Activated CD4-positive, alpha-beta T cell treated with anti-CD3 and anti-CD28 coated beads for 24 hours (primary cell): ENCODE data around the gene TRIOBP.
A peak's percentile ranks its signal among the peaks of the same experiment; 100 is the strongest.

ENCODE experiments used
- DNase-seq, 2 donors: peaks; one replicate each; pipeline ENCODE4 v3.0.0-alpha.2; 2020; ENCODE audit warnings: low read depth in 2 of 2

The TRIOBP gene

GRCh38 chr22:37726241-37726887, 29.5 kb downstream of the TRIOBP start:
- no peak for DNase-seq

- no peak for DNase-seq
Observed at GRCh38 chr22:37728620-37729019, 31.8 kb downstream of the TRIOBP start.

DNA sequence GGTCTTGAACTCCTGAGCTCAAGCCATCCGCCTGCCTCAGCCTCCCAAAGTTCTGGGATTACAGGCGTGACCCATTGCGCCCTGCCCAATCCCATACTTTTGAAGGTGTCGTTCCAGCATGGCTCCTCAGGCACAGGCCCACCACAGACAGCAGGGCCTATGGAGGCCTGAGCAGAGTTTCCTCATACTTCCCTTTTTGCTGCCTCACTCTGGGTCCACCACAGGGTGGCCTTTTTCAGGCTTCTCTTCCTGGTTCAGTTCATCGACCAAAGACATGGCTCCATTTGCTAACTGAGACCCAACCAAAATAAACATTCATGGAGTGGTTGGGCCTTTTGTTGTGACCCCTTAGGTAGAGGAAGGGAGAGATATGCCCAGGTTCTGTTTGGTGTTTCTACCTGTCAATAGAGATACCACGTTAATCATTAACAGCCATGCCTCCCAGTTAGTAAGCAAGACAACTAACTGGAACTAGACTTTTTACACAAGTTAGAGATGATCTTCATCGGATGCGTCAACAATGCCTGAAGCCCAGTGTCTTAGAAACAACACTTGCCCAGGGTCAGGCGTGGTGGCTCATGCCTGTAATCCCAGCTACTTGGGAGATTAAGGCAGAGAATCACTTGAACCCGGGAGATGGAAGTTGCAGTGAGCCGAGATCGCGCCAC, 35.1 kb downstream of the TRIOBP start:
- no peak for DNase-seq

GRCh38 chr22:37732699-37733607, 36.1 kb downstream of the TRIOBP start:
- DNase-seq: no peak

DNA sequence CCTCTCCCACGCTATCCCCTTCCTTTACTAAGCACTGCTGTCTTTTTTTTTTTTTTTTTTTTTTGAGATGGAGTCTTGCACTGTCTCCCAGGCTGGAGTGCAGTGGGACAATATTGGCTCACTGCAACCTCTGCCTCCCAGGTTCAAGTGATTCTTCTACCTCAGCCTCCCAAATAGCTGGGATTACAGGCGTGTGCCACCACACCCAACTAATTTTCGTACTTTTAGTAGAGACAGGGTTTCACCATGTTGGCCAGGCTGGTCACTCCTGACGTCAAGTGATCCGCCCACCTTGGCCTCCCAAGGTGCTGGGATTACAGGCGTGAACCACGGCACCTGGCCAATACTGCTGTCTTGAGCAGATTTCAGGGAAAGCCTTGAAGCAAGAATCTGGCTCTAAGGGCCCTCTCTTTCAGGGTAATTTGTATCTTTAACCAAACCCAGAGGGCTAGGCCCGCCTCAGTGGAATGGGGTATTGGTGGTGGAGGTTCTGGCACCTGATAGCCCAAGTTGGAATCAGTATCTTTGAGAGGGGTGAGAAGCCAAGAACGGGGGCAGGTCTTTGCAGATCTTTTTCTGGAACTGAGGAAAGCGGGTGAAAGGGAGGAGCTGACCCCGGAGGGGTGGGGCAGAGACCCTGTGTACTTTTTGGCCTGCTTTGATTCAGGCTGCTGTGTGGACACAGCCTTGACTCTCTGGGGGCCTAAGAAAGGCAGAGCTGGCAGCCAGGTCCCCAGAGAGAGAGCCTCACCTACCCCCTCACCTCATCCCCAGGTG, 37.0 kb downstream of the TRIOBP start:
- DNase-seq: no peak

DNA sequence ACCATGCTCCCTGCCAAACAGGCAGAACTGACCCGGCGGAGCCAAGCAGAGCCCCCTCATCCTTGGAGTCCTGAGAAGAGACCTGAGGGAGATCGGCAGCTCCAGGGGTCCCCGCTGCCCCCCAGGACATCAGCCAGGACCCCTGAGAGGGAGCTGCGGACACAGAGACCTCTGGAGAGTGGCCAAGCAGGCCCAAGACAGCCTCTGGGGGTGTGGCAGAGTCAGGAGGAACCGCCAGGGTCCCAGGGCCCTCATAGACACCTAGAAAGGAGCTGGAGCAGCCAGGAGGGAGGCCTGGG, 37.5 kb downstream of the TRIOBP start:
- DNase-seq: no peak

- DNase-seq: no peak
Observed at GRCh38 chr22:37734964-37735451, 38.2 kb downstream of the TRIOBP start.

DNA sequence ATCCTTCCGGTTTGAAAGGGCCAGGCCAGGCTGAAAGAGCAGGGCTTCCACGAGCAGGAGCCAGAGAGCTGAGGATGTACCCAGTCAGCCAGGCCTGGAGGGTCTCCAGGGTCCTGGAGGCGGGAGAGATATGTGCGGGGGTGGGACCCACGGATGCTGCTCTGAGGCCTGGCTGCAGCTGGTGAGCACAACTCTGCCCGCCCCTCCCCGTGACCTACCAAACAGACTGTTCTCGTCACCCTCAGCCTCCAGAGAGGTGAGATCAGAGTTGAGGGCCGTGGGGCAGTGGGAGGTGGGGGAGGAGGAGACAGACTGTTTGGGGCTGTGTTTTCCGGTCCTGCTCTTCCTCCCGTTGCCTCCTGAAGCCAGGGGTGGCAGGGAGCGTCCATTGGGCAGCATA, 42.2 kb downstream of the TRIOBP start:
- no peak for DNase-seq

GRCh38 chr22:37739611-37740049, 42.8 kb downstream of the TRIOBP start:
- DNase-seq: no peak

DNA sequence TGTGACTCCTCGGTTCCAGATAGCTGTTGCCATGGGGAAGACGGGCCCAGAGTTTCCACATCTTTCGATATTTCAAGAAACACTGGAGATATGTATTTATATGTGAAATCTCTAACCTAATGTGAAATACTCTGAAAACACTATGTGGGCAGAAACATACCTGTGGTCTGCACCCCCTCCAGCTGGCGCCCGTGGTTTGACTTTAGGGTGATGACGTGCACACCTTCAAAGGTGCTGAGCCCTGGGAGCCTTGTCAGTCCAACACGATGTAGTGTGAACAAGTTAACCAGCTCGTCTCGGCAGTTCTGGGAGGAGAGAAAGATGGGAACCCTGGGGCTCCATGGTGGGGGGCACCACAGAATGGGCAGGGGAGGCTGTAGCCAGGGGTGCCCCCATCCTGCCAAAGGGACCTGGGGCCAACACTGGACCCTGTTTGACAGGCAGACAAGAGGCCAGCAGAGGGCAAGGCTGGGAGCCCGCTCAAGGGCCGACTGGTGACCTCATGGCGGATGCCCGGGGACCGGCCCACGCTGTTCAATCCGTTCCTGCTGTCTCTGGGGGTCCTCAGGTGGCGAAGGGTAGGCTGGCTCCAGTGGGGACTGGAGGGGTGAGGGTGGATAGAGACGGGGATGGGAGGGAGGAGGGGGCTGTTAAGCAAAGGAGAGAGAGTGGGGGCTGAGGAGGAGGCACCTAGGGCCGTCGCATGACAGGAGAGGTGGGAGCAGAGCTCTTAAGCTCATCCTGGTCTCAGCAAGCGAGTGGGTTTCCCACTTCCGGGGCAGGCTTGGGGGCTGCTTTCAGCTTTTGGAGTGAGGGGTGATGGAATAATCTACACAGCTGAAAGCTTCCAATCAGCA, 43.8 kb downstream of the TRIOBP start:
- no peak for DNase-seq

GRCh38 chr22:37741312-37741795, 44.5 kb downstream of the TRIOBP start:
- DNase-seq: no peak

- no peak for DNase-seq
Observed at GRCh38 chr22:37742376-37743171, 45.7 kb downstream of the TRIOBP start.

DNA sequence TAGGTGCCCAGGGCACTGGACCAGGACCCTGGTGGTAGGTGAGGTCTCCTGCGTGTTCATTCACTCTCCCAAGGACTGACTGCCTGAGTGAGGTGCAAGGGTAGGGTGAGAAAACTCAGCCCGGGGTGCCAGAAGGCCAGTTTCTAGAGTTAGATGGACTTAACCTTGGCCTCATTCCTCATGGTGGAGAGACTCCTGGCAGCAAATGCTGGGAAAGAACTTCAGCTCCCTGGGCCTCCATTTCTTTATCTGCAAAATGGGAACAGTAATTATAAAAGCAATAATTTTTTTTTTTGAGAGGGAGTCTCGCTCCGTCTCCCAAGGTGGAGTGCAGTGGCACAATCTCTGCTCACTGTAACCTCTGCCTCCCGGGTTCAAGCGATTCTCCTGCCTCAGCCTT, 47.7 kb downstream of the TRIOBP start:
- no peak for DNase-seq

DNA sequence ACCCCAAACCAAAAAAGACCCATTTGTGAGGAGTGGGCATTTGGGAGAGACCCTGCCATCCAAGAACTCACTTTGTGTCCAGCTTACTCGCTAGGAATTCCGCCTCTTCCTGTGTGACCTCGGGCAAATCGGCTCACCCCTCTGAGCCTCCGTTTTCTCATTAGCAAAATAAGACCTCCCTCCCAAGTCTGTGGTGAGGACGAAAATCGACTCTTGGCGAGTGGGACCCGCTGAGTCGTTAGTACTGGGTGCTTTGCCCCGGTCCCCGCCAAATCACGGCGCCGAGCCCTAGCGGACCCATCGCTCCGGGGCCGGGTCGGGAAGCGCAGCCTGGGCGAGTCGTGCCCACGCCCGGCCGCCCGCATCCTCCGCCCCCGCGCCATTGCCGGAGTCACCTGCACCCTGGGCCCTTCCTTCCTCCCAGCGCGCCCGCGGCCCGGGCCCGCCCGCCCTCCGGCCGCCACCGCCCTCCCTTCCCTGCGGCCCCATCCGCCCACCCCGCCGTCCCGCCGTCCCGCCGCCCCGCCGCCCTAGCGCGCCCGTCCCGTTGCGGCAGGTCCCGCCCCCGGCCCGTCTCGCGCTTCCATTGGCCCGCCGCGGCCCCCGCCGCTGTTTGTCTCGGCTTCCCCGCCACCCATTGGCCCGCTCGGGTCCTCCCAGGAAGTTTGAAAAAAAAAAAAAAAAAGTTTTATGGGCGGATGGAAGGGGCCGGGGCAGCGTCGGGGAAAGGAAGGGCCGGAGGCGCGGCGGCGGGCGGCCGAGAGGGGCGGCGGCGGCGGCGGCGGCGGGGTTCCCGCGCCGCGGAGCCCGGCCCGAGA, 48.9 kb downstream of the TRIOBP start:
- peak; percentile 78 to 81 for DNase-seq

DNA sequence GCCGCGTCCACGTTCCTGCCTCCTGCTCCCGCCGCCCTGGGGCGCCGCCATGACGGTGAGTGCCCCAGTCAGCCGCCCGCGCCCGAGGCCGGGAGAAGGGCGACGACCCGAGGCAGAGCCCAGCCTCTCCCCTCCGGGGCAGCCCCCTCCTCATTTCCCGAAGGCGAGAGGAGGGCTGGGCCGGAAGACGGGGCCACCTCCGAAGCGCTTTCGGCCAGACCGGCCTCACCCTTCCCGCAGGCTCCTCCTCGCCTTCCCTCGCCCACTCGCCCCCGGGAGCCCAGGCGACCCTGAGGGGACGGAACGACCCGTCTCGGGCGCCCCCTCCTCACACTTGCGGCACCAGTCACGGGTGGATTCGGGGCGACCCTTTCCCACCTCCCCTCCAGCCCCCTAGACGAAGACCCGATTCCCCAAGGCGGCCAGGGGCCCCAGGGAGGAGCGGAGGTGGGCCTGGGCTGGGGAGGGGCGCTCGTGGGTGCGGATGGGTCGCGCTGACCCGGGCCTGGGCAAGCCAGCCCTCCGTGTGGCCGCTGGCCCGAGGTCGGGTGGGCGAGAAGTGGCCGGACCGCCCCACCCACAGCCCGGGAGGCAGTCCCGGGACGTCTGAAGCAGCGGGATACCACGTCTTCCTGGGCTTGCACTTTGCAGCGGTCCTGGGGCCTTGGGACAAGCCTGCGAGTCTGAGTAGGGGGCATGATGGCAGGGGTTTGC, 49.7 kb downstream of the TRIOBP start:
- no peak for DNase-seq

DNA sequence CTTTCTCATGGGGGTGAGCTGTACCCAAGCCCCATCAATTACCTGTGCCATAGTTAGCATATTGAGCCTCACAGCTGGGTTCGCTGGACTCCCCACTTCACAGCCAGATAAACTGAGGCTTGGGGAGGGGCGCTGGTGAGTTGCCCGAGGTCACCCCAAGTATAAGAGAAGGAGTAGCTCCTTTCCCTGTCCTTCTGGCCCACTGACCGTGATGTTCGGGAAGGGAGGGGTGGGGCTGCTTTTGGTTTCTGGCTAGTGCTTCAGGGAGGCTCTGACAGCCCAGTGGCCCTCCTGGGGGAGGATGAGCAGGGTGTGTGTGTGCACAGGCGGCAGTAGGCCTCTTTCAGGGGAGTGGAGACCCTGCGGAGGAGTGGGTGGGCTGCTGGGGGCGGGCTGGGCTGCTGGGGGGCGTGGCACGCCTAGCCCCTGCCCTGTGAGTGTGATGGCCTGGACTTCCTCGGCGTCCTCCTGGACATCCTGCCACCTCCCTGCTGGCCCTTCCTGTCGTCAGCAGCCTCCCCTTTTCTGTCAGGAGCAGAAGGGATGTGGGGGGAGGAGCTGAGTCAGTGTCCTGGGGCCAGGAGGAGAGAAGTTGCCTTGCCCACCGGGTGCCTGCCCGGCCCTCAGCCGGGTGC, 50.3 kb downstream of the TRIOBP start:
- no peak for DNase-seq

DNA sequence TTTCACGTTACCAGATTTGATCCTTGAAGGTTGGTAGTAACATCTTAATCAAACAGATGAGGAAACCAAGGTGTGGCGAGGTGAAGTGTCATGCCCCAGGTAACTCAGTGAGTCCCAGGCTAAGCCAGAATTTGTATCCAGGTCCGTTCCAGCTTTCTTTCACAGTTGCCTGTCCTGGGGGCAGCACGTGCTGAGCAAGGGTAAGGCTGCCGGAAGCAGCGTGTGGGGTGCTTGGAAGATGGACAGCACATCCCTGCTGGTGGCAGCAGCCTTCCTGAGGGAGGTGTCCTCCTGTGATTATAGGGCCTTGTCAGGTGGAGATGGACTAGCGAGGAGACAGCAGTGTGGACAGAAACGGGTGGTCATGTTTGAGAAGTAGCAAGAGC, 50.9 kb downstream of the TRIOBP start:
- no peak for DNase-seq

GRCh38 chr22:37748659-37749058, 51.8 kb downstream of the TRIOBP start:
- DNase-seq: no peak
